ENCODE data around the gene ZIC4. TPM values are rescaled to one million over a fixed set of nuclear protein-coding genes. Genes with fewer than 3 reads are reported as not detected.

Gene ZIC4
- polyA plus RNA-seq (ENCODE audit: insufficient read length): 3.8 TPM

GRCh38 chr3:147406028-147406931 is at the start of gene ZIC4:
TSS of gene ZIC4 (minus strand) at chr3:147406543. CDS start at chr3:147402797, 3,746 bp downstream.
- no peak for DNase-seq

GRCh38 chr3:147449669-147450068 is 43.3 kb upstream of the ZIC4 start:
- no peak for DNase-seq

GRCh38 chr3:147447224-147447623 is 40.9 kb upstream of the ZIC4 start:
- no peak for DNase-seq

DNA sequence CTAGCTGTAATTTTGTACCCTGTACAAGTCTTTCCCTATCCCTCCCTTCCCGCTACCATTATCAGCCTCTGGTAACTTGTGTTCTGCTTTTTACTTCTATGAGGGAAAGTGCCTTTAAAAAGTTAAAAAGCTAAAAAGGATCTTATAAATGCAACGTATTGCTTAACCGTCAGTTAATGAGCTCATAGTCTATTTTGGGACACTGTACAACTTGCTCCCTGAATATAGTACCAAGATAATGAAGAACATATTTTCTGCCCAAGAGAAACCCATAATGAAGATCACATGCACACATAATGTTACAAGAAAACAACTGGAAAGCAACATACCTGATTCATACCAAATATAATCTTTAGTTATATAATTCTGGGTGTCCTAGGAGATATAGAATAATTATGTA is 25.4 kb upstream of the ZIC4 start:
- no peak for DNase-seq

GRCh38 chr3:147428754-147429153 is 22.4 kb upstream of the ZIC4 start:
- DNase-seq: no peak

- no peak for DNase-seq
Measured at GRCh38 chr3:147428326-147428725, 22.0 kb upstream of the ZIC4 start.

DNA sequence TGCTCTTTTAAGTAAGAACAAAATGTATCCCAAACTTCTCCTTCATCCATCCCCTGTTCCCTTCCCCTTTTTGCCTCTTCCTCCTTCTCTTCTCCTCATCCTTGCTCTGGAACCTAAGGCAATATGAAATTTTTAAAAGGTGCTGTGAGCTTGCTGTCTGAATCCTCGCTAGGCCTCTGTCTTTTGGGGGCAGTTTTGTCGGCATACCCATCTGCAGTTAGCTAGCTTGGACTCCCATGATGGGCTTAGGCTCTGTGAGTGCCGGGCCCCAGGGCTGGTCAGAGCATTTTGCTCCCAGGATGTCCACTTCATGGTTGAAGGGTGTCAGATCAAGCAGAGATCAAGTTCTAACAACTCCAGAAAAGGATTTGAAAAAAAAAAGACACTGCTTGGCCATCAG is 21.4 kb upstream of the ZIC4 start:
- DNase-seq: no peak

DNA sequence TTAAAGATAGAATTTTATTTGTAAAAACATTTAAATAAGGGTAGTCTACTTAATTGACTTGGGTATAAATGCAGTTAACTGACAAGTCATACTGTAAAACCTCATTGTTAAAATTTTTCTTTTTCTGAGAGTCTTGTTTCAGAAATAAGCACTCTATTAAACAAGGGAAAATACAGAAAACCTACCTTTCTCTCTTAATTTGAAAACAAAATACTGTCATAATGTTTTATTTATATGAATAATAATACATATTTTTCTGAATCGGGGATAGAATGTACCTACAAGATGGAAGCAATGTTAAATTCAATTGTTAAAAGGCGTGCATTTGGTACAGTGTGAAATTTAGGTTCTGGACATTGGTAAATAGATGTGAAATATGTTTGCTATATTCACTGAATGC is 20.6 kb upstream of the ZIC4 start:
- no peak for DNase-seq

DNA sequence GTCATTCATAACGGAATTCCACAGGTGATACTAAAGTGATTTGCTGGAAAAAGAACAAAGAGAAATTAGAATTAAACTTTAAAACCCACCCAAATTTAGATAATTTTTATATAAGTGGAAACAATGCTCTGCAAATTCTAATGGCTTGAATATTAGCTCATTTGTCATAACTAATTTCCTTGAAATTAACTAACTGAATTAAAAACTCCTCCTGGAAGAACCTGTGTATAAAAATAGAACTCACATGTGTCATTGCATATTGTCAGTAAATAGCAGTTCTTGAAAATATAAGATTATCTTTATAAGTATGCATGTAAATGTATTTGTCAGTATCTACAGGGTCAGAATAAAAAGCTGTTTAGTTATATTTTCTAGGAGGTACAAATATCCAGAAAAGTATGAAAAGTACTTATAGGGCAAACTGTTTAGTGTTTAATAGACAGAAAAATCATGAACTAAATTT is 19.1 kb upstream of the ZIC4 start:
- DNase-seq: no peak

GRCh38 chr3:147424581-147425387 is 18.4 kb upstream of the ZIC4 start:
- no peak for DNase-seq

- DNase-seq: no peak
Measured at GRCh38 chr3:147423798-147424580, 17.6 kb upstream of the ZIC4 start.

GRCh38 chr3:147423537-147423797 is 17.1 kb upstream of the ZIC4 start:
- DNase-seq: no peak

DNA sequence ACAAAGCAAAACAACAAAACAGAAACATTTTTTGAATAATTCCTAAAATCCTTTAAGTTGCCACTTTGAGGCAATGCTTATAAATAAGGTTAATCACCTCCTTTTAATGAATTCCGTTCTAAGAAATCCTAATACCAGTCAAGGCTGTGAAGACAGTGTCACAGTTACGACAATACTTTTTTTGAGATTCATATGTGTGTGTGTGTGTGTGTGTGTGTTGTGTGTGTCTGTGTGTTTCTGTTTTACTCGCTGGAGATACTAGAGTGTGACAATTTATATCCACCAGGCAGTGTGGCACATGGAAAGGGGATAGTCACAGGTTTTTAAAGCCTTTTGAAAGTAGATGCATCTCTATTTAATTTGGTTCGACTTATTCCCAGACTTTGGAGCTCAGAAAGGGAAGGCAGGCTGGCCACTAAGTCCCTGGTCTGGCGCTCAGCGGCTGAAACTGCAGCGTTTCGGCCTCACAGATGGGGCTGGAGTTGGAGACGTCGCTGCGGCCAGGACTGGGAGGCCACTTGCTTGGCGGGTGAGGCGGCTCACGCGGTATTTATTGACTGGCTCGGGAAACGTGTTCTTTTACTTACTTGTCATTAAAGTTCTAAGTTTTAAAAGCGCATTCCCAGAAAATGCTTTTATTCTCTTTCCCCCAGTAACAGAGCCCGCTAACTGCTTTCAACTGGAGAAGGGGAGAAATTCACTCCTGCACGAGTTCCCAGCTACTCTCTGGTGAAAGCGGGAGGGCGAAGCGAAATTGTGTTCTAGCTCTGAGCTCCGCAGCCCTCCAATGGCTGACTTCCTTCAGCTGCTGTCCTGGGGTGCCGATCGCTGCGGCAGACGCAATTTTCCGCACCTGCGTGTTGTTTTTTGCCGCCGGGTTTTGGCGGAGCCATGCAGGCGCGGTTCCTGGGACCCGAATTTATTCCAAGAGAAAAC is 16.5 kb upstream of the ZIC4 start:
- no peak for DNase-seq

- no peak for DNase-seq
Measured at GRCh38 chr3:147422196-147422595, 15.9 kb upstream of the ZIC4 start.

GRCh38 chr3:147421184-147421912 is 15.0 kb upstream of the ZIC4 start:
- DNase-seq: no peak

- no peak for DNase-seq
Measured at GRCh38 chr3:147420353-147421183, 14.2 kb upstream of the ZIC4 start.

GRCh38 chr3:147419781-147420224 is 13.5 kb upstream of the ZIC4 start:
- no peak for DNase-seq

GRCh38 chr3:147418808-147419701 is 12.7 kb upstream of the ZIC4 start:
- DNase-seq: no peak

GRCh38 chr3:147418371-147418781 is 12.0 kb upstream of the ZIC4 start:
- DNase-seq: no peak

Measured in hindlimb muscle (tissue), 1 donor.